ENCODE data around the gene GRAMD1B.

DNA sequence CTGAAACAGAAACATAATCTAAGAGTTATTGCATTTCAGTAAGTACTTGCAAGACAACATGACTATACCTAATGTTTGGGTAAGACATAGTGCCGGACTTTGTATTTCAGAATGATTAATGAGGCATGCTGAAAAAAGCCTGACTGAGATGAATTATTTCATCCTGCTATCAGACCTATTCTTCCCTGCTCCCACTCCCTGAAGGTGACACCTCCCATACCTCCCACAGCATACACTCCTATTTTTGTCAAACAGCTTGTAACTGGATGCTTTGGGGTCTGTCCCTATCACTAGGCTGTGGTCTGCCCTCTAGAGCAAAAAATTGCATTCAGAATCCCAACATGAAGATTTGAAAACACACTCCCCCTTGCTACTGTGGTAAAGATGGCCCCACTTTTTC is 235.2 kb downstream of the GRAMD1B start:
- TF ChIP-seq, protein P1, sequence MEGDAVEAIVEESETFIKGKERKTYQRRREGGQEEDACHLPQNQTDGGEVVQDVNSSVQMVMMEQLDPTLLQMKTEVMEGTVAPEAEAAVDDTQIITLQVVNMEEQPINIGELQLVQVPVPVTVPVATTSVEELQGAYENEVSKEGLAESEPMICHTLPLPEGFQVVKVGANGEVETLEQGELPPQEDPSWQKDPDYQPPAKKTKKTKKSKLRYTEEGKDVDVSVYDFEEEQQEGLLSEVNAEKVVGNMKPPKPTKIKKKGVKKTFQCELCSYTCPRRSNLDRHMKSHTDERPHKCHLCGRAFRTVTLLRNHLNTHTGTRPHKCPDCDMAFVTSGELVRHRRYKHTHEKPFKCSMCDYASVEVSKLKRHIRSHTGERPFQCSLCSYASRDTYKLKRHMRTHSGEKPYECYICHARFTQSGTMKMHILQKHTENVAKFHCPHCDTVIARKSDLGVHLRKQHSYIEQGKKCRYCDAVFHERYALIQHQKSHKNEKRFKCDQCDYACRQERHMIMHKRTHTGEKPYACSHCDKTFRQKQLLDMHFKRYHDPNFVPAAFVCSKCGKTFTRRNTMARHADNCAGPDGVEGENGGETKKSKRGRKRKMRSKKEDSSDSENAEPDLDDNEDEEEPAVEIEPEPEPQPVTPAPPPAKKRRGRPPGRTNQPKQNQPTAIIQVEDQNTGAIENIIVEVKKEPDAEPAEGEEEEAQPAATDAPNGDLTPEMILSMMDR (IDR thresholded peaks at IDR 0.05; ENCODE audit: low read depth, low read length) = no peak
- no peak for TF ChIP-seq POLR2A (IDR thresholded peaks at IDR 0.05; ENCODE audit: extremely low read depth, insufficient read length)
- TF ChIP-seq, protein P2, sequence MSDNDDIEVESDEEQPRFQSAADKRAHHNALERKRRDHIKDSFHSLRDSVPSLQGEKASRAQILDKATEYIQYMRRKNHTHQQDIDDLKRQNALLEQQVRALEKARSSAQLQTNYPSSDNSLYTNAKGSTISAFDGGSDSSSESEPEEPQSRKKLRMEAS (IDR thresholded peaks at IDR 0.05; ENCODE audit: low read depth, low read length) = no peak
